Endodermal cell (in vitro differentiated cells): ENCODE results near the gene PNPLA6. TPM values are rescaled to one million over a fixed set of nuclear protein-coding genes. Genes with fewer than 3 reads are reported as not detected.

Experiments used
- DNase-seq: peaks from one replicate; pipeline ENCODE4 v3.0.0-alpha.2; 2017
- H3K27ac ChIP-seq: 2 replicates; pipeline ENCODE4 v1.5.1; 2013; ENCODE audit warnings: mild to moderate bottlenecking, low read depth, low read length, moderate library complexity
- H3K27me3 ChIP-seq: 2 replicates; pipeline ENCODE4 v1.6.1; 2013; ENCODE audit warnings: mild to moderate bottlenecking, low read length, moderate library complexity; ENCODE audit not compliant: insufficient read depth, control insufficient read depth, poor library complexity, severe bottlenecking
- H3K36me3 ChIP-seq: 2 replicates; pipeline ENCODE4 v1.7.0; 2013; ENCODE audit warnings: mild to moderate bottlenecking, low read length, moderate library complexity; ENCODE audit not compliant: control insufficient read depth, insufficient read depth
- H3K4me1 ChIP-seq: one replicate; pipeline ENCODE4 v1.7.0; 2013; ENCODE audit warnings: low read length; ENCODE audit not compliant: control insufficient read depth, insufficient read depth
- H3K4me3 ChIP-seq: 2 replicates; pipeline ENCODE4 v1.5.1; 2013; ENCODE audit warnings: mild to moderate bottlenecking, low read length, moderate library complexity
- H3K9ac ChIP-seq: 2 replicates; pipeline ENCODE4 v1.6.1; 2013; ENCODE audit warnings: mild to moderate bottlenecking, low read length, moderate library complexity; ENCODE audit not compliant: poor library complexity, severe bottlenecking; ENCODE audit errors: extremely low read depth
- H3K9me3 ChIP-seq: 2 replicates; pipeline ENCODE4 v1.6.1; 2013; ENCODE audit warnings: mild to moderate bottlenecking, low read length, moderate library complexity; ENCODE audit not compliant: control insufficient read depth
- H3K27ac Mint-ChIP-seq: 2 replicates; pipeline ENCODE4 v1.8.0; 2020; ENCODE audit warnings: mixed read lengths
- H3K27me3 Mint-ChIP-seq: 2 replicates; pipeline ENCODE4 v1.8.0; 2021; ENCODE audit warnings: mild to moderate bottlenecking, mixed read lengths; ENCODE audit not compliant: insufficient read depth
- H3K36me3 Mint-ChIP-seq: 2 replicates; pipeline ENCODE4 v1.8.0; 2020; ENCODE audit warnings: low read depth, mixed read lengths
- H3K4me1 Mint-ChIP-seq: 2 replicates; pipeline ENCODE4 v1.8.0; 2020; ENCODE audit warnings: mixed read lengths
- H3K4me3 Mint-ChIP-seq: 2 replicates; pipeline ENCODE4 v1.8.0; 2020; ENCODE audit warnings: mild to moderate bottlenecking, moderate library complexity, mixed read lengths
- H3K9me3 Mint-ChIP-seq: 2 replicates; pipeline ENCODE4 v1.8.0; 2020; ENCODE audit warnings: mild to moderate bottlenecking, mixed read lengths
- CTCF ChIP-seq: fragments of 200-600 bp; sonication (generic); conservative IDR thresholded peaks from 2 replicates; pipeline ENCODE4 v1.5.0; 2021; ENCODE audit warnings: antibody characterized with exemption, mild to moderate bottlenecking
- WGBS, 2 experiments: methylation state at CpG; one replicate each; pipeline versions ENCODE4 v1.1.5 to v1.1.7; 2013; ENCODE audit warnings: missing lambda C conversion rate in 2 of 2, mixed read lengths in 1 of 2; ENCODE audit not compliant: insufficient coverage in 1 of 2, insufficient read length in 1 of 2; 5-methylcytosine and 5-hydroxymethylcytosine counted together
- total RNA-seq, 2 donors: library from RNA; stranded (reverse); fragmentation: NEBNext Ultra II Directional in 1 of 2; extraction: Animal tissue kit (Norgen Biotek cat#: 25700) in 1 of 2; gene quantifications; 2 replicates in 1 of 2; 3 replicates in 1 of 2; pipeline ENCODE4 v1.2.1, GENCODE V29; 2021

Gene PNPLA6
- total RNA-seq, 2 donors from 2014 or later = 86.1 to 124 TPM

GRCh38 chr19:7489609-7490044 lies 45.9 kb upstream of the PNPLA6 start:
- H3K36me3 Mint-ChIP-seq = no peaks in the 10 kb centered on the region
- peak overlapping the region; percentile 93 for H3K27ac Mint-ChIP-seq
- peaks cover 7% of the 10 kb centered on the region for H3K4me1 Mint-ChIP-seq
- no peaks in the 10 kb centered on the region for H3K27me3 ChIP-seq
- H3K4me3 Mint-ChIP-seq = peak overlapping the region; percentile 61
- no peaks in the 10 kb centered on the region for H3K27me3 Mint-ChIP-seq
- DNase-seq = peak; percentile 57
- no peak for TF ChIP-seq CTCF
- WGBS, 2 experiments = 86 to 87% methylated on average over 11 of the region's 11 CpGs
- H3K4me3 ChIP-seq = peak overlapping the region; percentile 67
- H3K4me1 ChIP-seq = peaks cover 7% of the 10 kb centered on the region
- no peaks in the 10 kb centered on the region for H3K9me3 Mint-ChIP-seq
- no peaks in the 10 kb centered on the region for H3K36me3 ChIP-seq
- no peak overlapping the region for H3K9ac ChIP-seq
- no peak overlapping the region for H3K27ac ChIP-seq
- H3K9me3 ChIP-seq = no peaks in the 10 kb centered on the region

GRCh38 chr19:7492142-7492541 lies 43.4 kb upstream of the PNPLA6 start:
- H3K4me3 ChIP-seq = no peak overlapping the region
- WGBS, 2 experiments = 80 to 86% methylated on average over 1 to 4 of the region's 4 CpGs
- TF ChIP-seq CTCF = no peak
- peaks cover 7% of the 10 kb centered on the region for H3K4me1 ChIP-seq
- DNase-seq = no peak
- no peaks in the 10 kb centered on the region for H3K9me3 ChIP-seq
- H3K4me1 Mint-ChIP-seq = peaks cover 7% of the 10 kb centered on the region
- H3K36me3 ChIP-seq = no peaks in the 10 kb centered on the region
- H3K4me3 Mint-ChIP-seq = no peak overlapping the region
- H3K27ac Mint-ChIP-seq = no peak overlapping the region
- H3K9me3 Mint-ChIP-seq = no peaks in the 10 kb centered on the region
- no peak overlapping the region for H3K27ac ChIP-seq
- peaks cover 13% of the 10 kb centered on the region for H3K27me3 Mint-ChIP-seq
- H3K36me3 Mint-ChIP-seq = no peaks in the 10 kb centered on the region
- no peak overlapping the region for H3K9ac ChIP-seq
- peaks cover 4% of the 10 kb centered on the region for H3K27me3 ChIP-seq

- Mint-ChIP-seq H3K27me3 (peaks cover 16% of the 10 kb centered on the region), H3K9me3 (no peaks in the 10 kb centered on the region), H3K27ac (no peak overlapping the region), H3K4me1 (peaks cover 7% of the 10 kb centered on the region), H3K4me3 (no peak overlapping the region), H3K36me3 (no peaks in the 10 kb centered on the region)
- WGBS, 2 experiments = 85 to 86% methylated on average over 11 of the region's 11 CpGs
- H3K4me3 ChIP-seq = no peak overlapping the region
- no peaks in the 10 kb centered on the region for H3K36me3 ChIP-seq
- H3K27ac ChIP-seq = no peak overlapping the region
- no peak for TF ChIP-seq CTCF
- H3K4me1 ChIP-seq = peaks cover 7% of the 10 kb centered on the region
- peaks cover 5% of the 10 kb centered on the region for H3K27me3 ChIP-seq
- H3K9ac ChIP-seq = no peak overlapping the region
- no peak for DNase-seq
- no peaks in the 10 kb centered on the region for H3K9me3 ChIP-seq
These were observed 43.0 kb upstream of the PNPLA6 start for GRCh38 chr19:7492558-7492957.
